Stimulated activated CD4-positive, alpha-beta T cell treated with anti-CD3 and anti-CD28 coated beads, Interleukin-15, amount 100 ng/mL, for 48 hours (primary cell): ENCODE results near the gene TIMP4.

ENCODE experiments used
- DNase-seq, 2 donors: peaks; one replicate each; pipeline ENCODE4 v3.0.0-alpha.2; 2020; ENCODE audit warnings: low read depth in 2 of 2

TIMP4 gene

GRCh38 chr3:12185172-12185710 is 26.5 kb upstream of the TIMP4 start:
- DNase-seq, result no peak

GRCh38 chr3:12184541-12184940 is 25.8 kb upstream of the TIMP4 start:
- no peak for DNase-seq

- DNase-seq, result no peak
Observed at GRCh38 chr3:12182687-12183441, 24.2 kb upstream of the TIMP4 start.

GRCh38 chr3:12181806-12182205 is 23.1 kb upstream of the TIMP4 start:
- DNase-seq, result no peak

- no peak for DNase-seq
Observed at GRCh38 chr3:12181301-12181700, 22.6 kb upstream of the TIMP4 start.

- no peak for DNase-seq
Observed at GRCh38 chr3:12180631-12181030, 21.9 kb upstream of the TIMP4 start.

GRCh38 chr3:12180218-12180617 is 21.5 kb upstream of the TIMP4 start:
- DNase-seq, result no peak

- DNase-seq, result no peak
Observed at GRCh38 chr3:12179441-12179840, 20.7 kb upstream of the TIMP4 start.

GRCh38 chr3:12178091-12178820 is 19.5 kb upstream of the TIMP4 start:
- no peak for DNase-seq

- no peak for DNase-seq
Observed at GRCh38 chr3:12177126-12177525, 18.4 kb upstream of the TIMP4 start.

GRCh38 chr3:12175844-12176453 is 17.2 kb upstream of the TIMP4 start:
- DNase-seq, result no peak

GRCh38 chr3:12175137-12175593 is 16.5 kb upstream of the TIMP4 start:
- DNase-seq, result no peak

GRCh38 chr3:12170207-12170606 is 11.5 kb upstream of the TIMP4 start:
- no peak for DNase-seq

GRCh38 chr3:12165909-12166308 is 7.2 kb upstream of the TIMP4 start:
- no peak for DNase-seq

GRCh38 chr3:12159227-12159601 is 502 bp upstream of the TIMP4 start:
- no peak for DNase-seq

- no peak for DNase-seq
Observed at GRCh38 chr3:12157026-12157425, 1.7 kb downstream of the TIMP4 start.

GRCh38 chr3:12155828-12156227 is 2.9 kb downstream of the TIMP4 start:
- DNase-seq, result no peak

- DNase-seq, result no peak
Observed at GRCh38 chr3:12155264-12155663, 3.4 kb downstream of the TIMP4 start.

GRCh38 chr3:12154151-12154550 is 4.6 kb downstream of the TIMP4 start:
- no peak for DNase-seq

GRCh38 chr3:12150112-12150511 is 8.6 kb downstream of the TIMP4 start:
- DNase-seq, result no peak

- no peak for DNase-seq
Observed at GRCh38 chr3:12149029-12149428, 9.7 kb downstream of the TIMP4 start.

- DNase-seq, result no peak
Observed at GRCh38 chr3:12148183-12148940, 10.3 kb downstream of the TIMP4 start.
